ENCODE measurements around the gene ZNF764.

ZNF764 gene

DNA sequence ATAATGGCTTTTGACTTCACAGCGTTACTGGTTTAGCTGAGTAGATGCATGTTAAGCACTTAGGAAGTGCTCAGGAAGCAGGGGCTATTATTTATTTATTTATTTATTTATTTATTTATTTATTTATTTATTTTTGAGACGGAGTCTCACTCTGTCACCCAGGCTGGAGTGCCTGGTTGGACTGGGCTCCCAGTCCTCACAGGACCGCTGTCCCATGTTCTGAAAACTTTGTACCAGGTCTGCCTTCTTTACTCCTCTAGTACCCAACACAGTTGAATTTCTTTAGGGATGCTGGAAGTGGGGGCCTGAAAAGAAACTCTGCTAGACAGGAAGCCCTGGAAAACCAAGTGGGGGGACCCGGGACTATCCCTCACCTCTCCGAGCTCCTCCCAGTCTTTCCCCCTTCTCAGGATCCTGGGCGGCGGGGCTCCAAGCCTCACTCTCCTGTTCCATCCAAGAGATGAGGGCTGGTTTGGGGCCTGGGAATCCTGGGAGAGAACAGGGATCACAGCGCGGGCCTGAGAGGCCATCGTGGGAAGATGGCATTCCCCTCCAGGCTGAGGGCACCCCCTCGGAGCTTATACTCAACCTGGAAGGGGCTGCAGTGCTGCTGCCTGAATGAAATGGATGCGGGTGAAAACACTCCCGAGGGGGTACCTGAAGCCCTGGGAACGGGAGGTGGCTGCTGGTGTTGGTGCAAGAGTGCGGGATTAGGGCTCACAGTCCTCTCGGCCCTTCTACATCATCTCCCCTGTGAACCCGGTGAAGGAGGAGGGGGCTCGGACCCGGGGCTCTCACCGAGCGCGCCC lies 12.7 kb upstream of the ZNF764 start:
- no peak for ATAC-seq
- no peak for DNase-seq

DNA sequence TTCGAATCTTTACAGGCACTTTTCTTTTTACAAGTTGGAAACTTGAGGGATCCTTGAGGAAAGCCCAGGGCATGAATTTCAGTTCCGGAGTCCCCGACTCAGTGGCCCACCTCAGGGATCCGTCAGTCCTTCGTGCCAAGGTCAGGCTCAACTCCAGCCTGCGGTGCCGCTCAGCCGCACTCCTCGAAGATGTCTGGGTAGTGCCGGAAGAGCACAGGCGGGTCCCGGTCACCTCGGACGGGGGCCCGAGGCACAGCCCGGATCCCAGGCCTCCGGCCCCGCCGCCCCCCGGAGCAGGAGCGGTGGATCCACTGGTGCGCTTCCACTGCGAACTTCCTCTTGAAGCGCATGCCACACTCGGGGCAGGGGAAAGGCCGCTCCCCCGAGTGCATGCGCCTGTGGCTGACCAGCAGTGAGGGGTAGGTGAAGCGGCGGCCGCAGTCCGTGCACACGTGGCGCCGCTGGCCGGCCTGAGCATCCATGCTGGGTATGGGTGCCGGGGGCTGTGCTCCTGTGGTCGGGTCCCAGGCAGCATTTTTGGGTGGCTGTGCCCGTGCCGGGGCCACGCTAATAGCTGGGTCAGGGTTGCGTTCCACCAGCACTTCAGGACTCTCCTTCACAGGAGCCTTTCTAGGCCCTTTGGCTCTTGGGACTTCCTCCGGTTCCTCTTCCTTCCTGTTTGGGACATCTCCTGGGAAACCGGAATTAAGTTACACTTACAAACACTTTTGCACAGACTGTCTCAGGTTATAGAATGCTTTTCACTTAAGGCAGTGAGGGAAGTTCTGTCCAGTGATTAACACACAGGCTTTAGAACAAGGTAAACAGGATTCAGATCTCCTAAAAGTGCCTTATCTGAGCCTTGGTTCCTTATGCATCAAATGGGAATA lies 11.8 kb upstream of the ZNF764 start:
- ATAC-seq, result no peak
- no peak for DNase-seq

DNA sequence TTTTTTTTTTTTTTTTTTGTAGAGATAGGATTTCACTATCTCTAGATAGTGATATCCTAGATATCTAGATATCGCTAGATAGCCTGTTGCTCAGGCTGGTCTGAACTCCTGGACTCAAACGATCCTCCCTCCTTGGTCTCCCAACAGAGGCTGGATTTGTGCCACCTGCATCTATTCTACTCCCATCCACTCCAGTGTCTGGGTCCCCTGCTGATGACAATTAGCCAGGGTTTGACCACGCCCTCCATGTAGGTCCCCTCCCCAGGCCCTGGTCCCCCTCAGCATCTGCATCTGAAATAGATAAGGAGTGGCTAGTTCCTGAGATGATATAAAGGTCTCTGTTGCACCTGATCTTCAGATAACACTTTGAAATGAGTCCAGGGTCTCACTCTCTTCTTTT lies 11.1 kb upstream of the ZNF764 start:
- no peak for ATAC-seq
- no peak for DNase-seq

DNA sequence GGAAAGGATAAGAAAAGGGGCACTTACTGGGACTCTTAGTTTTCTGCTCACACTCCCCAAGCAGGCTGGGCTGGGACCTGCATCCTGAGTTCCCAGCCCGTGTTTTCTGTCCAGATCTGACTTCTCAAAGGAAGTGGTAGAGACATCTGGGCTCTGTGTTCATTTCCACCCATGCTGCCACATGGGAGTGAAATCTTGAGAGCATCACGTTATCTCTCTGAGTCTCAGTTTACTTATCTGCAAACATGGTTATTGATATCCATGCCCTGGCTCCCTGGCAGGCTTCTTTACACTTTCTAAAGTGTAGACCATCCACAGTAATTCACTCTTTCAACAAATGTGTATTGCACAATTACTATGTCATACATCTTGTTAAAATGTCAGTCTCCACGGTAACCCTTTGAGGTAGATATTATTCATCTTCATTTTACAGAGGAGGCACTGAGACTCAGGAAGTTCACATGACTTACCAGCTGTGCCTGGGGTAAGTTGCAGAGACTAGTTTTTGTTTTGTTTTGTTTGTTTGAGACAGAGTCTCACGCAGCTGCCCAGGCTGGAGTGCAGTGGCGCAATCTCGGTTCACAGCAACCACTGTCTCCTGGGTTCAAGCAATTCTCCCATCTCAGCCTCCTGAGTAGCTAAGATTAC lies 9.9 kb upstream of the ZNF764 start:
- ATAC-seq, result peak; percentile 61

DNA sequence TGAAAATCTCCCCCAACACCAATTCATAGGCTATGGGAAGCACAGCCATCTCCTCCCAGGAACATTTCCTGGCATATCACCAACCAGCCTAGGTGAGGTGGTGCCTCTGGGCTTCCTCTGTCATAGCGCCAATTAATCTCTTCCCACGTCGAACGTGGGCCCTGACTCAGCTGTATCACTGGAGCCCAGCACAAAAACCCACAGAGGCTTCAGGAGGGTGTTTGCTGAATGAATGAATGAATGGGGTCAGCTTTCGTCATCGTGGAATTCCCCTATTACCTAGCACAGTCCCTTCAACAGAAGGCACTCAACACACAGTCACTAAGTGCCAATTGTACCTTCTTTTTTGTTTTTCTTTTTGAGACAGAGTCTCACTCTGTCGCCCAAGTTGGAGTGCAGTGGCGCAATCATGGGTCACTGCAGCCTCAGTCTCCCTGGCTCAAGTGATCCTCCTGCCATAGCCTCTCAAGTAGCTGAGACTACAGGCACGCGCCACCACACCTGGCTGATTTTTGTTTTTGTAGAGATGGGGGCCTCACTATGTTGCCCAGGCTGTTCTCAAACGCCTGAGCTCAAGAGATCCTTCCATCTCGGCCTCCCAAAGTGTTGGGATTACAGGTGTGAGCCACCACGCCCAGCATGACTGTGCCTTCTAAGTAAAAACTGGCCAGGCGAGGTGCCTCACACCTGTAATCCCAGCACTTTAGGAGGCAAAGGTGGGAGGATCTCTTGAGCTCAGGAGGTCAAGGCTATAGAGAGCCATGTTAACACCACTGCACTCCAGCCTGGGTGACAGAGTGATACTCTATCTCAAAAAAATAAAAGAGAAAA lies 9.2 kb upstream of the ZNF764 start:
- ATAC-seq, result peak; percentile 28
- DNase-seq, result peak; percentile 59

More for the DNA sequence above, 9.9 kb upstream of the ZNF764 start:
- peak; percentile 37 for DNase-seq

DNA sequence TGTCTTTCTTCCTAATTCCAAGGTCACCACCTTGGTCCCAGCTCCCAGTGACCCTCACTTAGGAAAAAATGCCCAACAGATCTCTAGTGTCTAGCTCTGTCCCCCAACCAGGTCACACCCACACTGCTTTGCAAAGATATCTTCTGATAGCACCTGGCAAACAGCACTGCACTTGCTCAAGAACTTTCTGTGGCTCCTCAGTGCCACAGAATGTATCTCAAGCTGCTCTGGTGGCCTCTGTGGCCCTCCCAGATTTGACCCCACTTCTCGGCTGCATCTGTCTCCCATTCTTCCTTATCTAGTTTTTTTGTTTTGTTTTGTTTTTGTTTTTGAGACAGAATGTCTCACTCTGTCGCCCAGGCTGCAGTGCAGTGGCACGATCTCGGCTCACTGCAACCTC lies 8.4 kb upstream of the ZNF764 start:
- ATAC-seq (no peak), DNase-seq (no peak)

DNA sequence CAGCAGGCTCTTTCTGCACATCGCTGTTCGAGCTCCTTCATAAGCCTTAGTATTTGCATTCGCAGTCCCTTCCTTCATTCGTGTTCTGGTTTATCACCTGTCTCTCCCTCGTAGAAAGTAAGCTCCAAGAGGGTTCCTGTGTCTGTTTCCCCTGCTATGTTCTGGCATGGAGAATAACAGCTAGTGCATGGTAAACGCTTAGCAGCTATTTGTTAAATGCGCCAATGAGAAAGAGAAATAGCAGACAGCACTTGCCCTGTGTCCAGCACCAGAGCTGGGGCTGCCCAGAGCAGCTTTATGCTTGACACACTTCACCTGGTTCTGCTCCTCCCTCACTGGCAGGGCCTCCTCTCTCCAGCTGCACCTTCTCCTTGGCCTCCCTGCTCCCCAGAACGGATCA lies 7.8 kb upstream of the ZNF764 start:
- DNase-seq (no peak), ATAC-seq (no peak)

DNA sequence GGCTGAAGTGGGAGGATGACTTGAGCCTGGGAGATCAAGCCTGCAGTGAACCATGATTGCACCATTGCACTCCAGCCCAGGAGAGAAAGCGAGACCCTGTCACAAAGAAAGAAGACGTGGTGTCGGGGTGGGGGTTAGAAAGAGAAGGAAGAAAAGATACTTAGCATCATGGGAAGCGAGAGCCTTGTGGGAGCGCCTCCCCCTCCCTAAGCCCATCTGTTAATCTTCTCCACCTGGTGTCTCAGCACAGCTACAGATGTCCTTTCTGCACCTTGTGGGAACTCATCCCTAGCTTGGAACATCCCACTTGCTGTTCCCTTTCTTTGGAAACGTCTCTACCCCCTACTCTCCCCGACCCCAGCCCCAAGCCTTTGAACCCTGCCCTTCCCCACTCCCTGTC lies 7.4 kb upstream of the ZNF764 start:
- ATAC-seq (no peak), DNase-seq (no peak)

DNA sequence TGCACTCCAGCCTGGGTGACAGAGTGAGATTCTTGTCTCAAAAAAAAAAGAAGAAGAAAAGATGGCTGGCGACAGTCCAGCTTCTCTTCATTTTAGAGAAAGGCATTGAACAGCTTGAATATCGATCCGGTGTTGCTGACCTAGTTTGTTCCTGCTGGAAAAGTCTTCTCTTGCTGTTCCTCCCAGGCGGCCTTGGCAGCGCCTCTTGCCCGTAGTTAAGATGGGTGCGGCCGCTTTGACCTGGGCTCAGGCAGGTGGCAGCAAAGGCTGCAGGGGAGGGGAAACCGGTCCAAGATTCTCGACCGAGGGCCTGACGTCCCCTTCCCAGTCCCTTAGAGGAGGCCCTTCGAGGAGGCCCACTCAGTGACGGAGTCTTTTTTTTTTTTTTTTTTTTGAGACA lies 3.8 kb upstream of the ZNF764 start:
- DNase-seq, result no peak
- ATAC-seq, result no peak

DNA sequence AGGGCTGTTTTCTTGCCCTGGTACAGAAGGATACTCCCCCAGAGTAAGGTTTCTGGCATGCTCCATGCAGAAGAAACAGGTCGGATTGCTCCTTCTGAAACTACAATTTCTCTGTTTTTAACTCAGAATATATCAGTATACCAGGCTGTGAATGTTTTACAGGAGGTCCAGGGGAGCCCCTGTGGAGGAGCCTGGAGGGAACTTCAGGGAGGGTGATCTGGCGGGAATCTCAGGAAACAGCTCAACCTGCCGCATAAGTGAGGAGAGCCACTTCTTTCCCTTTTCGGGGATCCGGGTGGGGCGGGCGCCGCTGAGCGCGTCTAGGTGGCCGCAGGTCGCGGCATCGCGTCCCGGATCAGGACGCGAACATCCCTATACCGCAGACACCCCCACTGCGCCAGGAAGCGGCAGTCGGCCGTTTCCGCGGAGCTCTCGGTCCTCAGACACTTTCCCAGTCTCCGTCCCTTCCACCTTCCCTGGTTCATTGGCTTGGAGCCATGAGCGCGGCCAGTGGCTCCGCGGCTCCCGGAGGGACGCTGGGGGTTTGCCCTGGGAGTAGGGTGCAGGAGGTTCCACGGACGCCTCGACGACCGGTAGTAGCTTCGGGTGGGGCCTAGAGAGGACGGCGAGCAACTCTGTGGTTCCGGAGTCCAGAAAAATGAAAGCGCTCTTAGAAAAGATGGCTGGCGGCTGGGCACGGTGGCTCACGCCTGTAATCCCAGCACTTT lies 3.1 kb upstream of the ZNF764 start:
- DNase-seq, result peak; percentile 35
- ATAC-seq, result no peak

DNA sequence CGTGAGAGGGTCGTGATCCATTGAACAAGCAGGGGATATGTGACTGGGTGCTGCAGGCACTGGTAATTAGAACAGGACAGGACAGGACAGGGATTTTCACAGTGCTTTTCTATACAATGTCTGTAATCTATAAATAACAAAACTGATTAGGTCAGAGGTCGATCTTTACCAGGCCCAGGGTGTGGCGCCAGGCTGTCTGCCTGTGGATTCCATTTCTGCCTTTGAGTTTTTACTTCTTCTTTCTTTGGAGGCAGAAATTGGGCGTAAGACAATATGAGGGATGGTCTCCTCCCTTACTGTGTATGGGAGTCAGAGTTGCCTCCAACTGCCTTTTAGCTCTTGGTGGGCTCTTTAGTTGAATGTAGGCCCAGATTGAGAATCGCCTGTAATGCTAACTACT lies 1.5 kb upstream of the ZNF764 start:
- ATAC-seq (no peak), DNase-seq (no peak)

DNA sequence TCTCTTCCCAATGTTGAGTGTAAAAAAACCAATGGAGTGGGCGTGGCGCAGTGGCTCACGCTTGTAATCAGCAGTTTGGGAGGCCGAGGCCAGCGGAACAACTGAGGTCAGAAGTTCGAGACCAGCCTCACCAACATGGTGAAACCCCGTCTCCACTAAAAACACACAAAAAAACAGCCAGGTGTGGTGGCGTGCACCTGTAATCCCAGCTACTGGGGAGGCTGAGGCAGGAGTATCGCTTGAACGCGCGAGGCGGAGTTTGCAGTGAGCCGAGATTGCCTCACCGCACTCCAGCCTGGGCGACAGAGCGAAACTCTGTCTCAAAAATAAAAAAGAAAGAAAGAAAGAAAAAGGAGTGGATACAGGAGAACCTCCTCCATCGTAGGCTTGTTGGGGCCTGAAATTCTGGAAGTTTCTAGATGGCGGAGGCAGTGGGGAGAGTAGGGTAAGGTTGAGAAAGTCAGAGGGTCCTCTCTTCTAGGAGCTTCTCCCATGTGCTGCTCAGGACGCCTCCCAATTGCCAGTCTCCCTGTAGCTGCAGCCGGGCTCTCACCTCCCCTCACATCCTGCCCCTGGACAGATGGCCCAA lies 709 bp upstream of the ZNF764 start:
- DNase-seq (no peak), ATAC-seq (no peak)

DNA sequence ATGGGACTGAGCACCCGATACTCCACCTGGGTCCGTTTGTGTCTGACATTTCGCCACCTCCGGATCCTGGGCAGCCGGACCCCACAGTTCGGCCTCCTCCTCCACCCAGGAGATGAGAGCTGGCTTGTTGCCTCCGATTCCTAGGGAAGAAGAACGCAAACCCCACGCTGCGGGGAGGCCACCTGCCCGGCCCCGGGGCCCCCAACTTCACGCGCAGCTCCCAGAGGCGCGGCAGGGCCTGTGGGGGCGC lies 542 bp downstream of the ZNF764 start:
- DNase-seq (peak; percentile 54), ATAC-seq (no peak)

DNA sequence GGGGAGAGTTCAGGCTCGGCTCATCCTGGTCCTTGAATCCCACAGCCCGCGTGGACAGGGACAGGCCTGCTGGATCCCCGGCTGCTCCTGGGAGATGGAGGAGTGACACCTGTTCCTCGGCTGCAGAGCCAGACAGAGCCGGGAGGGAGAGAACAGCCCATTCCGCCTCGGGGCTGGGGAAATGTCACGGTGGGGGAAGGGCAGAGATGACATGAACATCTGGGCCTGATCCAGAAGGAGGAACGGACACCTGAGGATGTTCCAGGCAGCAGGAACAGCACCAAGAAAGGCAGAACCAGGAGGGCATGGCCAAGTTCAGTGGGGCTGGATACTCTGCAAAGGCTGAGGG lies 2.1 kb downstream of the ZNF764 start:
- ATAC-seq, result no peak
- DNase-seq, result no peak

DNA sequence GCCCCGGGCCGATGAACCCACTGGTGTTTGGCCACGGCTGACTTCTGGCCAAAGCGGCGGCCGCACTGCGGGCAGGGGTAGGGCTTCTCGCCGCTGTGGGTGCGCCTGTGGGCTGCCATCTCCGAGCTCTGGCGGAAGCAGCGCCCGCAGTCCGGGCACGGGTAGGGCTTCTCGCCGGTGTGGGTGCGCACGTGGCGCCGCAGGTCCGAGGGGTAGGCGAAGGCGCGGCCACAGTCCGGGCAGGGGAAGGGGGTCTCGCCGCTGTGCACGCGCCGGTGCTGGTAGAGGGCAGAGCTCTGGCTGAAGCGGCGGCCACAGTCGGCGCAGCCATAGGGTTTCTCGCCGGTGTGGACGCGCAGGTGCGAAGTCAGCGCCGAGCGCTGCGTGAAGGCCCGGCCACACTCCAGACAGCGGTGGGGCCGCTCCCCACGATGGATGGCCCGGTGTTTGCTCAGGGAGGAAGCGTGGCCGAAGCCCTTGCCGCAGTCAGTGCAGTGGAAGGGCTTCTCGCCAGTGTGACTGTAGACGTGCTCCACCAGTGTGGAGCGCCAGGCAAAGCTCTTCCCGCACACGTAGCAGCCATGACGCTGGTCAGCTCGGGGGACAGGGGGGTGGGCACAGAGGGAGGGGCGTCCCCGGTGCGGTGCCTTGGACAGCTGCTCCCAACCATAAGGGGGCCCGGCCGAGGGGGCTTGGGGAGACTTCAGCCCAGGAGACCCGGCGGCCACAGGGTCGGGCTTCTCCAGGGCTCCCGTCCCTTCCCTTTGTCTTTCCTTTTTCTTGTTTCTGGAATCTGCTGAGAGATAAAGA lies 2.7 kb downstream of the ZNF764 start:
- DNase-seq (no peak), ATAC-seq (no peak)

DNA sequence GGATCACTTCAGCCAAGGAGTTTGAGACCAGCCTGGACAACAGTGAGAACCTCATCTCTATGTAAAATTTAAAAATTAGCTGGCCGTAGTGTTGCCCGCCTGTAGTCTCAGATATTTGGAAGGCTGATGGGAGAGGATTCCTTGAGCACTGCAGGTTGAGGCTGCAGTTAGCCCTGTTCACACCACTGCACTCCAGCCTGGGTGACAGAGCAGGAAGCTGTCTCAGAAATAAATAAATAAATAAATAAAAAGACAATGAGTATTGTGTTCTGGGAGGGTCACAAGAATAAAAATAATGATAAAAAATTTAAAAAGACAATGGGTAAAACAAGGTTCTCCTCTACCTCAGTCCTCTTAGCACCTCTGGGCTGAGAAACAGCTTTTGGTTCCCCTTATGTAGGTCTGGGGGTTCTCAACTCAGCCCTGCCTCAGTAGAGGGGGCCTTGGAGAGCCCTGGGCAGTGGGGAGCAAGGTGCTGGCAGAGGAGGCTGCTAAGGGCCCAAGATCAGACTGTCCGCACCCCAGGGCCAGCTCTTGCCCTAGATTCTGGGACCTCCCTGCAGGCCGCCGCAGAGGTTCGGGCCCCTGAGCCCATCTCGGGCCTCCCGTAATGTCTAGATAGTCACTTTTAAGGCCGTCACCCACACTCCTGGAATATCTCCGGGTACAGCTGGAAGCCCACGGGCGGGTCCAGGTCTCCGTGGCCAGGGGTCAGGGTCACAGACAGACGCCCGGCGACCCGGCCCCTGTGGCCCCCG lies 3.4 kb downstream of the ZNF764 start:
- DNase-seq (no peak), ATAC-seq (no peak)

DNA sequence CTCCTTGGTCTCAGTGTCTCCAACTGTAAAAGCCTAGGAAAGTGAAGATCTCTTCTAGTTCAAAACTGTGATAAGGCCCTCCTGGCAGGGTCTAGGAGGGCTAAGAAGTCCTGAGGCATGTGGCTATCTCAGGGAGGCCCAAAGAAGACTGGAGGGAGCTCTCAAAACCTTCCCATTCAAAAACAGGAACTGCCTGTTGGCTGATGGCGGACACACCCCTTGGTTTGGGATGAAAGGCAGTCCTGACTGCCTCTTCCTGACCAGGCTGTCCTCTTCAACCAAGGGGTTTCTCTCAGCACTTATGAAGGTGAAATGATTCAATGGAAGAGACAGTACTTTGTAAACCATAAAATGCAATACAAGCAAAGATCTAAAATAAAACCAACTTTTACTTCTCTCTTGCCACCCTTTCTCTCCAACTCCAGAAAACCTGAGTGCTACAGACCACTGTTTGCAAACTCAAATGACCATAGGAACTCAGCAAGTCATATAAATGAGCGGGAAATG lies 4.7 kb downstream of the ZNF764 start:
- no peak for DNase-seq
- no peak for ATAC-seq

DNA sequence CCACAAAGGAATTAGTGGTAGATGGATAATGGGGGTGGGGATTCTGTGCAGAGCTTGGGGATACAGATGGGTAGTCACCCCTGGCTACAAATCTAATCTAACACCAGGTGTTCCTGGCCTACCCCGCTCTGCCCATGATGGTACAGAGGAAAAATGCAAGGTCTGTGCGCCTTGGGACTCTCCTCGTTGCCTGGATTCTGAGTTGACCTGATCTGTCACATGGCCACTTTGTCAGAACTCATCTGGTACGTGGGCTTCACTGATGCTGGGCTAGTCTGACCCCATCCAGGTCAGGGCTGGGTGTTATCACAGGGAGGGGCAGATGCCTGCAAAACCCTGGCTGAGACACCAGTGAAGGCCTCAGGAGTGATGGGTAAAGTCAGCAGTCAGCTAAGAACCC lies 5.2 kb downstream of the ZNF764 start:
- DNase-seq (no peak), ATAC-seq (no peak)

DNA sequence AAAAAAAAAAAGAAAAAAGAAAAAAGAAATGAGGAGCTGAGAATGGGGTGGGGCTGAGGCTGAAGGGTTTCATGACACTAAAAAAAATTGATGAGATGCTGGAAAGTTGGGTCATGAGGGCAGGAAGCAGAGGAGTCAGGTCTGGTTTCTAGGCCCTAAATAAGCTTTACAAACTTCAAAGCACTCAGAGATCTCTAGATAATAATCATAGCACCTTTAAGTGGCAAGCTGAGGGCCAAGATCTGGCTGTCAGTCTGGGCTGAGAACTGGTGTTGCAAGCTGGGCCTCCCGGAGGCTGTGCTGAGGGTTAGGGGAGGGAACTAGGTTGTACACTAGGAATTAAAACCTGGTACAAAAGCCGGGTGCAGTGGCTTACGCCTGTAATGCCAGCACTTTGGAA lies 6.4 kb downstream of the ZNF764 start:
- peak; percentile 63 for DNase-seq
- ATAC-seq, result peak; percentile 89

All from stimulated activated naive CD8-positive, alpha-beta T cell treated with anti-CD3 and anti-CD28 coated beads, Interleukin-15, Interleukin-2, amounts not matched to agents 100 U/mL and 50 U/mL, for 24 hours (primary cell).